Neural progenitor cell (in vitro differentiated cells): ENCODE results near the gene SCAMP3.

Source experiments
- EZH2 ChIP-seq: fragments of 200-600 bp; sonication (generic); IDR thresholded peaks from 2 replicates; pipeline ENCODE4 v1.6.1; 2017; ENCODE audit warnings: antibody characterized with exemption, mild to moderate bottlenecking, moderate library complexity
- TF ChIP-seq, protein P1 (sequence below): fragments of 200-600 bp; sonication (generic); IDR thresholded peaks from 2 replicates; pipeline ENCODE4 v1.5.1; 2017; ENCODE audit warnings: antibody characterized with exemption, mild to moderate bottlenecking

DNA sequence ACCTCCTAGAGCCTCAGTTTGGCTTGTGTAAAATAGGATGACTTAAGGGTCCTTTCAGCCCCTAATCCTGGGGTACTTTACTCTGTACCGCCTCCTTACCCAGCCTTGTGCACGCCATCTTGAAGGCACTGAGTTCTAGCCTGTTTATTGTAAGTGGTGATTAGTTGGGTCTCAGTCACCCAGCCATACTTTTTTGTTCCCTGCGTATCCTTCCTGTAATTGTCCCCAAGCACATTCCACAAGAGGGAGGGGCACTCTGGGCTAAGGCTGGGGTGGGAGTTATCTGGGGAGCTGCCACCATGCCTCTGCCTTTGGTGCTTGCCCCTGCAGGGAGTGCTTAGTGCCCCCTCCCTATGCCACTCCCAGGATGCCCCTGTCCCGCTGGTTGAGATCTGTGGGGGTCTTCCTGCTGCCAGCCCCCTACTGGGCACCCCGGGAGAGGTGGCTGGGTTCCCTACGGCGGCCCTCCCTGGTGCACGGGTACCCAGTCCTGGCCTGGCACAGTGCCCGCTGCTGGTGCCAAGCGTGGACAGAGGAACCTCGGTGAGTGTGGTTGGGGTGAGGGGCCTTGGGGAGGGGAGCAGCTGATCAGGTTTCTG lies 47.4 kb upstream of the SCAMP3 start:
- TF ChIP-seq, protein P1, sequence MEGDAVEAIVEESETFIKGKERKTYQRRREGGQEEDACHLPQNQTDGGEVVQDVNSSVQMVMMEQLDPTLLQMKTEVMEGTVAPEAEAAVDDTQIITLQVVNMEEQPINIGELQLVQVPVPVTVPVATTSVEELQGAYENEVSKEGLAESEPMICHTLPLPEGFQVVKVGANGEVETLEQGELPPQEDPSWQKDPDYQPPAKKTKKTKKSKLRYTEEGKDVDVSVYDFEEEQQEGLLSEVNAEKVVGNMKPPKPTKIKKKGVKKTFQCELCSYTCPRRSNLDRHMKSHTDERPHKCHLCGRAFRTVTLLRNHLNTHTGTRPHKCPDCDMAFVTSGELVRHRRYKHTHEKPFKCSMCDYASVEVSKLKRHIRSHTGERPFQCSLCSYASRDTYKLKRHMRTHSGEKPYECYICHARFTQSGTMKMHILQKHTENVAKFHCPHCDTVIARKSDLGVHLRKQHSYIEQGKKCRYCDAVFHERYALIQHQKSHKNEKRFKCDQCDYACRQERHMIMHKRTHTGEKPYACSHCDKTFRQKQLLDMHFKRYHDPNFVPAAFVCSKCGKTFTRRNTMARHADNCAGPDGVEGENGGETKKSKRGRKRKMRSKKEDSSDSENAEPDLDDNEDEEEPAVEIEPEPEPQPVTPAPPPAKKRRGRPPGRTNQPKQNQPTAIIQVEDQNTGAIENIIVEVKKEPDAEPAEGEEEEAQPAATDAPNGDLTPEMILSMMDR, result no peak
- no peak for TF ChIP-seq EZH2
